GM23338 (cell line): ENCODE measurements around the gene IGLL5. TPM values are rescaled to one million over a fixed set of nuclear protein-coding genes. Genes with fewer than 3 reads are reported as not detected.

ENCODE experiments used
- ATAC-seq: fragments of 200-7000 bp; cut with Tn5 transposase; 3 replicates; pipeline ENCODE4 v1.9.1; 2020
- DNase-seq: peaks from one replicate; pipeline ENCODE4 v3.0.0-alpha.2; 2015; ENCODE audit warnings: low spot score
- H2AFZ ChIP-seq: fragments of 200-600 bp; sonication (generic); 2 replicates; pipeline ENCODE4 v1.8.0; 2016; ENCODE audit warnings: antibody characterized with exemption, mild to moderate bottlenecking, moderate library complexity
- H3F3A ChIP-seq: fragments of 200-600 bp; sonication (generic); replicated peaks from 2 replicates; pipeline ENCODE4 v1.8.0; 2017; ENCODE audit warnings: antibody characterized with exemption, mixed run types, low read depth
- H3K27ac ChIP-seq: fragments of 200-600 bp; sonication (generic); 2 replicates; pipeline ENCODE4 v1.6.1; 2016; ENCODE audit warnings: low read depth
- H3K27me3 ChIP-seq: fragments of 200-600 bp; sonication (generic); 2 replicates; pipeline ENCODE4 v1.8.0; 2016; ENCODE audit warnings: mild to moderate bottlenecking, mixed run types, moderate library complexity; ENCODE audit not compliant: insufficient read depth
- H3K36me3 ChIP-seq: fragments of 200-600 bp; sonication (generic); 2 replicates; pipeline ENCODE4 v1.8.0; 2016; ENCODE audit warnings: mild to moderate bottlenecking; ENCODE audit not compliant: insufficient read depth
- H3K4me1 ChIP-seq: fragments of 200-600 bp; sonication (generic); 2 replicates; pipeline ENCODE4 v1.8.0; 2016; ENCODE audit warnings: mild to moderate bottlenecking, moderate library complexity; ENCODE audit not compliant: insufficient read depth
- H3K4me2 ChIP-seq: fragments of 200-600 bp; sonication (generic); 2 replicates; pipeline ENCODE4 v1.7.1; 2017; ENCODE audit warnings: mixed run types
- H3K4me3 ChIP-seq: fragments of 200-600 bp; sonication (generic); 2 replicates; pipeline ENCODE4 v1.6.1; 2016; ENCODE audit warnings: mixed run types
- H3K79me2 ChIP-seq: fragments of 200-600 bp; sonication (generic); replicated peaks from 2 replicates; pipeline ENCODE4 v1.8.0; 2017; ENCODE audit warnings: mild to moderate bottlenecking; ENCODE audit not compliant: insufficient read depth
- H3K9me2 ChIP-seq: fragments of 200-600 bp; sonication (generic); 2 replicates; pipeline ENCODE4 v1.8.0; 2017; ENCODE audit not compliant: insufficient read depth
- H4K20me1 ChIP-seq: fragments of 200-600 bp; sonication (generic); replicated peaks from 2 replicates; pipeline ENCODE4 v1.8.0; 2017; ENCODE audit warnings: mild to moderate bottlenecking; ENCODE audit not compliant: insufficient read depth
- H3K27ac Mint-ChIP-seq: 2 replicates; pipeline ENCODE4 v1.8.0; 2020; ENCODE audit warnings: inconsistent platforms, mild to moderate bottlenecking, moderate library complexity, mixed read lengths
- H3K27me3 Mint-ChIP-seq: 3 replicates; pipeline ENCODE4 v1.8.0; 2022; ENCODE audit warnings: low read depth, mild to moderate bottlenecking, moderate library complexity, mixed read lengths, inconsistent platforms; ENCODE audit not compliant: insufficient read depth, poor library complexity
- H3K36me3 Mint-ChIP-seq: 3 replicates; pipeline ENCODE4 v1.8.0; 2021; ENCODE audit warnings: low read depth, mild to moderate bottlenecking, inconsistent platforms, moderate library complexity, mixed read lengths
- H3K4me1 Mint-ChIP-seq: 3 replicates; pipeline ENCODE4 v1.8.0; 2020; ENCODE audit warnings: mild to moderate bottlenecking, inconsistent platforms, mixed read lengths
- H3K4me3 Mint-ChIP-seq: 3 replicates; pipeline ENCODE4 v1.8.0; 2021; ENCODE audit warnings: moderate library complexity, mild to moderate bottlenecking, inconsistent platforms, mixed read lengths
- H3K9me3 Mint-ChIP-seq: 3 replicates; pipeline ENCODE4 v1.8.0; 2020; ENCODE audit warnings: moderate library complexity, mild to moderate bottlenecking, inconsistent platforms, mixed read lengths
- ETS1 ChIP-seq: IDR thresholded peaks from 2 replicates; pipeline ENCODE4 v1.6.1; 2016; ENCODE audit warnings: antibody characterized with exemption
- EZH2 ChIP-seq: fragments of 200-600 bp; sonication (generic); IDR thresholded peaks from one replicate; pipeline ENCODE4 v1.8.0; 2017; ENCODE audit warnings: antibody characterized with exemption, mild to moderate bottlenecking, low read depth; ENCODE audit not compliant: unreplicated experiment
- EZH2phosphoT487 ChIP-seq: fragments of 200-600 bp; sonication (generic); IDR thresholded peaks from one replicate; pipeline ENCODE4 v1.8.1; 2018; ENCODE audit warnings: antibody characterized with exemption; ENCODE audit not compliant: unreplicated experiment
- JUNB ChIP-seq: IDR thresholded peaks from one replicate; pipeline ENCODE4 v1.6.1; 2016; ENCODE audit warnings: antibody characterized with exemption; ENCODE audit not compliant: unreplicated experiment
- NANOG ChIP-seq: IDR thresholded peaks from 2 replicates; pipeline ENCODE4 v1.6.1; 2016; ENCODE audit warnings: antibody characterized with exemption, borderline replicate concordance
- POLR2AphosphoS5 ChIP-seq: IDR thresholded peaks from 2 replicates; pipeline ENCODE4 v1.6.1; 2016; ENCODE audit warnings: antibody characterized with exemption, low read depth
- STAT1 ChIP-seq: IDR thresholded peaks from one replicate; pipeline ENCODE4 v1.6.1; 2016; ENCODE audit warnings: antibody characterized with exemption; ENCODE audit not compliant: unreplicated experiment
- ZNF114 ChIP-seq: fragments of 250-450 bp; sonication (Bioruptor Pico); IDR thresholded peaks from 2 replicates; pipeline ENCODE4 v1.5.0; 2020; ENCODE audit warnings: mild to moderate bottlenecking, moderate library complexity
- ZNF331 ChIP-seq: fragments of 250-450 bp; sonication (Bioruptor Pico); IDR thresholded peaks from 2 replicates; pipeline ENCODE4 v1.5.0; 2020; ENCODE audit warnings: low read depth, mild to moderate bottlenecking, moderate library complexity
- polyA plus RNA-seq: library from polyadenylated mRNA; unstranded; fragments of >200 nt; fragmentation: Nextera tagmentation; extraction: Ambion mirVana; gene quantifications from 2 replicates; pipeline ENCODE4 v1.2.1, GENCODE V29; 2016
- total RNA-seq: library from RNA; depleted of rRNA; stranded (reverse); fragments of >200 nt; shearing (Covaris generic); gene quantifications from 2 replicates; pipeline ENCODE4 v1.2.3, GENCODE V29; 2014
- TF ChIP-seq, protein P1 (sequence below): IDR thresholded peaks from one replicate; pipeline ENCODE4 v1.6.1; 2018; ENCODE audit warnings: antibody characterized with exemption; ENCODE audit not compliant: unreplicated experiment
- TF ChIP-seq, protein P2 (sequence below): fragments of 250-450 bp; sonication (Bioruptor Pico); IDR thresholded peaks from 2 replicates; pipeline ENCODE4 v1.5.0; 2020; ENCODE audit warnings: mild to moderate bottlenecking, moderate library complexity

The IGLL5 gene
- total and polyA plus RNA-seq, 2 experiments from 2014 or later: not detected

- Histone ChIP-seq H3K27ac (no peak overlapping the region), H3F3A (no peaks in the 10 kb centered on the region), H4K20me1 (no peaks in the 10 kb centered on the region), H3K4me1 (no peaks in the 10 kb centered on the region), H2AFZ (no peak overlapping the region), H3K4me3 (no peak overlapping the region), H3K9me2 (0 out of 2 replicates have a peak, but pooled peaks cover 2% of the 10 kb centered on the region), H3K4me2 (no peak overlapping the region), H3K36me3 (no peaks in the 10 kb centered on the region), H3K27me3 (peaks cover 84% of the 10 kb centered on the region), H3K79me2 (no peaks in the 10 kb centered on the region)
- TF ChIP-seq, protein P1, sequence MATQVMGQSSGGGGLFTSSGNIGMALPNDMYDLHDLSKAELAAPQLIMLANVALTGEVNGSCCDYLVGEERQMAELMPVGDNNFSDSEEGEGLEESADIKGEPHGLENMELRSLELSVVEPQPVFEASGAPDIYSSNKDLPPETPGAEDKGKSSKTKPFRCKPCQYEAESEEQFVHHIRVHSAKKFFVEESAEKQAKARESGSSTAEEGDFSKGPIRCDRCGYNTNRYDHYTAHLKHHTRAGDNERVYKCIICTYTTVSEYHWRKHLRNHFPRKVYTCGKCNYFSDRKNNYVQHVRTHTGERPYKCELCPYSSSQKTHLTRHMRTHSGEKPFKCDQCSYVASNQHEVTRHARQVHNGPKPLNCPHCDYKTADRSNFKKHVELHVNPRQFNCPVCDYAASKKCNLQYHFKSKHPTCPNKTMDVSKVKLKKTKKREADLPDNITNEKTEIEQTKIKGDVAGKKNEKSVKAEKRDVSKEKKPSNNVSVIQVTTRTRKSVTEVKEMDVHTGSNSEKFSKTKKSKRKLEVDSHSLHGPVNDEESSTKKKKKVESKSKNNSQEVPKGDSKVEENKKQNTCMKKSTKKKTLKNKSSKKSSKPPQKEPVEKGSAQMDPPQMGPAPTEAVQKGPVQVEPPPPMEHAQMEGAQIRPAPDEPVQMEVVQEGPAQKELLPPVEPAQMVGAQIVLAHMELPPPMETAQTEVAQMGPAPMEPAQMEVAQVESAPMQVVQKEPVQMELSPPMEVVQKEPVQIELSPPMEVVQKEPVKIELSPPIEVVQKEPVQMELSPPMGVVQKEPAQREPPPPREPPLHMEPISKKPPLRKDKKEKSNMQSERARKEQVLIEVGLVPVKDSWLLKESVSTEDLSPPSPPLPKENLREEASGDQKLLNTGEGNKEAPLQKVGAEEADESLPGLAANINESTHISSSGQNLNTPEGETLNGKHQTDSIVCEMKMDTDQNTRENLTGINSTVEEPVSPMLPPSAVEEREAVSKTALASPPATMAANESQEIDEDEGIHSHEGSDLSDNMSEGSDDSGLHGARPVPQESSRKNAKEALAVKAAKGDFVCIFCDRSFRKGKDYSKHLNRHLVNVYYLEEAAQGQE: no peak
- TF ChIP-seq EZH2phosphoT487 (no peak), NANOG (no peak), JUNB (no peak), POLR2AphosphoS5 (no peak), EZH2 (no peak), STAT1 (no peak), ZNF331 (CRISPR knock-in tag) (no peak), ZNF114 (CRISPR knock-in tag) (no peak), ETS1 (no peak)
- TF ChIP-seq, protein P2, sequence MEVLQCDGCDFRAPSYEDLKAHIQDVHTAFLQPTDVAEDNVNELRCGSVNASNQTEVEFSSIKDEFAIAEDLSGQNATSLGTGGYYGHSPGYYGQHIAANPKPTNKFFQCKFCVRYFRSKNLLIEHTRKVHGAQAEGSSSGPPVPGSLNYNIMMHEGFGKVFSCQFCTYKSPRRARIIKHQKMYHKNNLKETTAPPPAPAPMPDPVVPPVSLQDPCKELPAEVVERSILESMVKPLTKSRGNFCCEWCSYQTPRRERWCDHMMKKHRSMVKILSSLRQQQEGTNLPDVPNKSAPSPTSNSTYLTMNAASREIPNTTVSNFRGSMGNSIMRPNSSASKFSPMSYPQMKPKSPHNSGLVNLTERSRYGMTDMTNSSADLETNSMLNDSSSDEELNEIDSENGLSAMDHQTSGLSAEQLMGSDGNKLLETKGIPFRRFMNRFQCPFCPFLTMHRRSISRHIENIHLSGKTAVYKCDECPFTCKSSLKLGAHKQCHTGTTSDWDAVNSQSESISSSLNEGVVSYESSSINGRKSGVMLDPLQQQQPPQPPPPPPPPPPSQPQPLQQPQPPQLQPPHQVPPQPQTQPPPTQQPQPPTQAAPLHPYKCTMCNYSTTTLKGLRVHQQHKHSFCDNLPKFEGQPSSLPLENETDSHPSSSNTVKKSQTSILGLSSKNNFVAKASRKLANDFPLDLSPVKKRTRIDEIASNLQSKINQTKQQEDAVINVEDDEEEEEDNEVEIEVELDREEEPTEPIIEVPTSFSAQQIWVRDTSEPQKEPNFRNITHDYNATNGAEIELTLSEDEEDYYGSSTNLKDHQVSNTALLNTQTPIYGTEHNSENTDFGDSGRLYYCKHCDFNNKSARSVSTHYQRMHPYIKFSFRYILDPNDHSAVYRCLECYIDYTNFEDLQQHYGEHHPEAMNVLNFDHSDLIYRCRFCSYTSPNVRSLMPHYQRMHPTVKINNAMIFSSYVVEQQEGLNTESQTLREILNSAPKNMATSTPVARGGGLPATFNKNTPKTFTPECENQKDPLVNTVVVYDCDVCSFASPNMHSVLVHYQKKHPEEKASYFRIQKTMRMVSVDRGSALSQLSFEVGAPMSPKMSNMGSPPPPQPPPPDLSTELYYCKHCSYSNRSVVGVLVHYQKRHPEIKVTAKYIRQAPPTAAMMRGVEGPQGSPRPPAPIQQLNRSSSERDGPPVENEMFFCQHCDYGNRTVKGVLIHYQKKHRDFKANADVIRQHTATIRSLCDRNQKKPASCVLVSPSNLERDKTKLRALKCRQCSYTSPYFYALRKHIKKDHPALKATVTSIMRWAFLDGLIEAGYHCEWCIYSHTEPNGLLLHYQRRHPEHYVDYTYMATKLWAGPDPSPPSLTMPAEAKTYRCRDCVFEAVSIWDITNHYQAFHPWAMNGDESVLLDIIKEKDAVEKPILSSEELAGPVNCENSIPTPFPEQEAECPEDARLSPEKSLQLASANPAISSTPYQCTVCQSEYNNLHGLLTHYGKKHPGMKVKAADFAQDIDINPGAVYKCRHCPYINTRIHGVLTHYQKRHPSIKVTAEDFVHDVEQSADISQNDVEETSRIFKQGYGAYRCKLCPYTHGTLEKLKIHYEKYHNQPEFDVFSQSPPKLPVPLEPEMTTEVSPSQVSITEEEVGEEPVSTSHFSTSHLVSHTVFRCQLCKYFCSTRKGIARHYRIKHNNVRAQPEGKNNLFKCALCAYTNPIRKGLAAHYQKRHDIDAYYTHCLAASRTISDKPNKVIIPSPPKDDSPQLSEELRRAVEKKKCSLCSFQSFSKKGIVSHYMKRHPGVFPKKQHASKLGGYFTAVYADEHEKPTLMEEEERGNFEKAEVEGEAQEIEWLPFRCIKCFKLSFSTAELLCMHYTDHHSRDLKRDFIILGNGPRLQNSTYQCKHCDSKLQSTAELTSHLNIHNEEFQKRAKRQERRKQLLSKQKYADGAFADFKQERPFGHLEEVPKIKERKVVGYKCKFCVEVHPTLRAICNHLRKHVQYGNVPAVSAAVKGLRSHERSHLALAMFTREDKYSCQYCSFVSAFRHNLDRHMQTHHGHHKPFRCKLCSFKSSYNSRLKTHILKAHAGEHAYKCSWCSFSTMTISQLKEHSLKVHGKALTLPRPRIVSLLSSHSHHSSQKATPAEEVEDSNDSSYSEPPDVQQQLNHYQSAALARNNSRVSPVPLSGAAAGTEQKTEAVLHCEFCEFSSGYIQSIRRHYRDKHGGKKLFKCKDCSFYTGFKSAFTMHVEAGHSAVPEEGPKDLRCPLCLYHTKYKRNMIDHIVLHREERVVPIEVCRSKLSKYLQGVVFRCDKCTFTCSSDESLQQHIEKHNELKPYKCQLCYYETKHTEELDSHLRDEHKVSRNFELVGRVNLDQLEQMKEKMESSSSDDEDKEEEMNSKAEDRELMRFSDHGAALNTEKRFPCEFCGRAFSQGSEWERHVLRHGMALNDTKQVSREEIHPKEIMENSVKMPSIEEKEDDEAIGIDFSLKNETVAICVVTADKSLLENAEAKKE (CRISPR knock-in tag): no peak
- ATAC-seq: no peak
- H3K36me3 Mint-ChIP-seq: no peaks in the 10 kb centered on the region
- no peaks in the 10 kb centered on the region; the same call in 2 of the 3 replicates for H3K4me1 Mint-ChIP-seq
- peaks cover 40% of the 10 kb centered on the region for H3K27me3 Mint-ChIP-seq
- no peak for DNase-seq
- H3K4me3 Mint-ChIP-seq: no peak overlapping the region
- H3K27ac Mint-ChIP-seq: no peak overlapping the region
- H3K9me3 Mint-ChIP-seq: peaks cover 6% of the 10 kb centered on the region
Observed at GRCh38 chr22:22909605-22910271, 22.1 kb downstream of the IGLL5 start.
